ENCODE results near the gene NVL.

NVL gene

GRCh38 chr1:224192082-224192788, 137.7 kb downstream of the NVL start:
- DNase-seq = no peak

GRCh38 chr1:224189561-224189960, 140.4 kb downstream of the NVL start:
- DNase-seq = no peak

- no peak for DNase-seq
Observed at GRCh38 chr1:224188286-224188685, 141.7 kb downstream of the NVL start.

GRCh38 chr1:224185208-224185607, 144.8 kb downstream of the NVL start:
- DNase-seq = no peak

GRCh38 chr1:224183591-224184312, 146.2 kb downstream of the NVL start:
- DNase-seq = peak; percentile 23 to 45 (median 36)

- peak; percentile 60 to 81 (median 72) for DNase-seq
Observed at GRCh38 chr1:224182866-224183590, 146.9 kb downstream of the NVL start, which contains the start of gene DEGS1. DEGS1 (plus strand) TSS chr1:224183240; CDS start chr1:224183337, 97 bp downstream.

- DNase-seq = peak in 3 of 4 experiments; percentile 9 to 21 (median 13)
Observed at GRCh38 chr1:224182057-224182865, 147.7 kb downstream of the NVL start.

- DNase-seq = no peak
Observed at GRCh38 chr1:224181453-224181810, 148.5 kb downstream of the NVL start.

- DNase-seq = no peak
Observed at GRCh38 chr1:224180783-224181452, 149.1 kb downstream of the NVL start.

GRCh38 chr1:224178894-224179293, 151.1 kb downstream of the NVL start:
- no peak for DNase-seq

GRCh38 chr1:224177356-224177999, 152.5 kb downstream of the NVL start:
- DNase-seq = no peak

All from activated CD4-positive, CD25-positive, alpha-beta regulatory T cell (primary cell).